ENCODE measurements around the gene CD93. TPM values are rescaled to one million over a fixed set of nuclear protein-coding genes. Genes with fewer than 3 reads are reported as not detected.
A peak's percentile ranks its signal among the peaks of the same experiment; 100 is the strongest.

CD93 gene
- total RNA-seq, 4 donors from 2014 or later: 6.3 to 14.3 (median 7.9) TPM

- Histone ChIP-seq H3K4me3 (no peak overlapping the region), H3K36me3 (no peaks in the 10 kb centered on the region), H3K27me3 (no peaks in the 10 kb centered on the region), H3K4me1 (peaks cover 0 to 6% (median 0%) of the 10 kb centered on the region in 4 donors), H3K27ac (peak overlapping the region in 2 of 4 donors; percentile 2 to 35), H3K9me3 (no peaks in the 10 kb centered on the region)
- intact Hi-C loops (cut with DNase I; ENCODE audit: low total_unique reads): no loop called here
- 69% methylated on average over 14 of the region's 14 CpGs; no CpG with 5 or more reads in 1 of the 2 donors for WGBS, 2 donors (ENCODE audit: low coverage in 1 of 2)
- TF ChIP-seq CTCF (IDR thresholded peaks at IDR 0.05) (no peak), EP300 (IDR thresholded peaks at IDR 0.05; ENCODE audit: low read depth) (no peak), POLR2A (IDR thresholded peaks at IDR 0.05) (no peak), POLR2AphosphoS5 (IDR thresholded peaks at IDR 0.05) (no peak)
- no peak for DNase-seq
- in situ Hi-C loops (cut with MboI; ENCODE audit: low pct_ligation_motif_present in 1 of 4, low pct_unique_long_range_greater_than_20kb in 1 of 4, low sequenced_read_pairs in 3 of 4): no loop called here
Observed at GRCh38 chr20:23132293-23132929, 46.3 kb upstream of the CD93 start.

GRCh38 chr20:23131766-23132165, 45.6 kb upstream of the CD93 start:
- Histone ChIP-seq H3K9me3 (no peaks in the 10 kb centered on the region), H3K27ac (no peak overlapping the region), H3K4me3 (no peak overlapping the region), H3K36me3 (no peaks in the 10 kb centered on the region), H3K27me3 (no peaks in the 10 kb centered on the region), H3K4me1 (peaks cover 0 to 6% (median 0%) of the 10 kb centered on the region in 4 donors)
- TF ChIP-seq CTCF (IDR thresholded peaks at IDR 0.05): no peak
- no peak for TF ChIP-seq POLR2AphosphoS5 (IDR thresholded peaks at IDR 0.05)
- TF ChIP-seq EP300 (IDR thresholded peaks at IDR 0.05; ENCODE audit: low read depth): no peak
- no peak for TF ChIP-seq POLR2A (IDR thresholded peaks at IDR 0.05)
- intact Hi-C loops (cut with DNase I; ENCODE audit: low total_unique reads): no loop called here
- no peak for DNase-seq
- 76 to 84% methylated on average over 9 to 11 of the region's 11 CpGs for WGBS, 2 donors (ENCODE audit: low coverage in 1 of 2)
- in situ Hi-C loops (cut with MboI; ENCODE audit: low pct_ligation_motif_present in 1 of 4, low pct_unique_long_range_greater_than_20kb in 1 of 4, low sequenced_read_pairs in 3 of 4): no loop called here

- Histone ChIP-seq H3K9me3 (no peaks in the 10 kb centered on the region), H3K27me3 (no peaks in the 10 kb centered on the region), H3K4me3 (no peak overlapping the region), H3K27ac (peak overlapping the region in 1 of 4 donors; percentile 38), H3K36me3 (no peaks in the 10 kb centered on the region), H3K4me1 (peaks cover 0 to 6% (median 0%) of the 10 kb centered on the region in 4 donors)
- intact Hi-C loops (cut with DNase I; ENCODE audit: low total_unique reads): no loop called here
- no peak for TF ChIP-seq POLR2A (IDR thresholded peaks at IDR 0.05)
- in situ Hi-C loops (cut with MboI; ENCODE audit: low pct_ligation_motif_present in 1 of 4, low pct_unique_long_range_greater_than_20kb in 1 of 4, low sequenced_read_pairs in 3 of 4): no loop called here
- DNase-seq: no peak
- 83% methylated on average over 4 of the region's 4 CpGs for WGBS, 2 donors (ENCODE audit: low coverage in 1 of 2)
Observed at GRCh38 chr20:23130622-23131140, 44.6 kb upstream of the CD93 start.

- in situ Hi-C loops (cut with MboI; ENCODE audit: low pct_ligation_motif_present in 1 of 4, low pct_unique_long_range_greater_than_20kb in 1 of 4, low sequenced_read_pairs in 3 of 4) (no loop called here), intact Hi-C loops (cut with DNase I; ENCODE audit: low total_unique reads) (no loop called here)
- Histone ChIP-seq H3K27ac (peak overlapping the region in 1 of 4 donors; percentile 43), H3K4me1 (peaks cover 0 to 6% (median 0%) of the 10 kb centered on the region in 4 donors), H3K27me3 (no peaks in the 10 kb centered on the region), H3K4me3 (no peak overlapping the region), H3K36me3 (no peaks in the 10 kb centered on the region), H3K9me3 (no peaks in the 10 kb centered on the region)
- DNase-seq: no peak
- WGBS, 2 donors (ENCODE audit: low coverage in 1 of 2): 71 to 73% methylated on average over 8 to 11 of the region's 12 CpGs
- TF ChIP-seq CTCF (IDR thresholded peaks at IDR 0.05) (no peak), POLR2AphosphoS5 (IDR thresholded peaks at IDR 0.05) (no peak), POLR2A (IDR thresholded peaks at IDR 0.05) (no peak), EP300 (IDR thresholded peaks at IDR 0.05; ENCODE audit: low read depth) (no peak)
Observed at GRCh38 chr20:23129891-23130621, 43.9 kb upstream of the CD93 start.

Data from transverse colon (tissue), 4 donors.